ENCODE data around the gene CD200.

The CD200 gene

DNA sequence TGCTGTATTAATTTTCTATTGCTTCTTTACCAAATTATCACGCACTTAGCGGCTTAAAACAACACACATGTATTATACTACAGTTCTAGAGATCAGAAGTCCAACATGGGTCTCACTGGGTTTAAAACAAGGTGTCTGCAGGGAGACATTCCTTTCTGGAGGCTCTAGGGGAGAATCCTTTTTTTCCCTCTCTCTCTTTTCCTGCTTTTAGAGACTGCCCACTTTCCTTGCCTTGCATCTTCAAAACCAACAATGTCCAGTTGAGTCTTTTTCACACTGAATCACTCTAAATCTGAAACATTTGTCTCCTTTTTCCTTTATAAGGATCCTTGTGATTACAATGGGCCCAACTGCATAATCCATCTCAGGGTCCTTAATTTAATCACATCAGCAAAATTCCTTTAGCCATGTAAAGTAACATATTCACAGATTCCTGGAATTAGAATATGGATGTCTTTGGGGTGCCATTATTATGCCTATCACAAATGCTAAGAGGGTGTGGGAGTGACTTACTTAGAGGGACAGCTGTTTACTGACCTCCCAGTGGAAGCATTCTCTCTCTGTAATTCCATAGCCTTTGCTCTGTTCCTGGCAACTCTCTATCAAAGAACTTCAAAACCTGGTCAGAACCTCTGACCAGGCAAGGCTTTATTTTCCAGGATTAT lies 21.8 kb downstream of the CD200 start:
- Histone ChIP-seq H3K9me3 (ENCODE audit: control insufficient read depth, low read length) (no peaks in the 10 kb centered on the region), H2AFZ (ENCODE audit: low read depth, low read length) (no peak overlapping the region), H3K27ac (ENCODE audit: low read length, poor library complexity, severe bottlenecking) (no peak overlapping the region), H2BK120ac (ENCODE audit: low read depth, low read length) (no peak overlapping the region), H3K27me3 (ENCODE audit: control insufficient read depth in 1 of 2, insufficient read depth in 1 of 2, low read length in 2 of 2) (no peaks in the 10 kb centered on the region), H3K4me1 (ENCODE audit: control insufficient read depth, insufficient read depth, low read depth, low read length) (peaks cover 2% of the 10 kb centered on the region), H3K4ac (ENCODE audit: low read depth in 1 of 2, low read length in 2 of 2) (no peak overlapping the region), H3K9ac (ENCODE audit: low read length) (no peak overlapping the region), H3K4me3 (ENCODE audit: insufficient read depth in 1 of 2, low read depth in 1 of 2, low read length in 2 of 2) (no peak overlapping the region), H2BK15ac (ENCODE audit: low read depth, poor library complexity, severe bottlenecking) (no peak overlapping the region), H3K4me2 (ENCODE audit: low read length, poor library complexity, severe bottlenecking) (no peak overlapping the region), H3K18ac (ENCODE audit: low read depth in 1 of 2, low read length in 2 of 2) (no peak overlapping the region), H3K79me1 (replicated peaks; ENCODE audit: low read length, poor library complexity, severe bottlenecking) (no peaks in the 10 kb centered on the region), H2BK5ac (ENCODE audit: low read depth, low read length, poor library complexity, severe bottlenecking) (no peak overlapping the region), H2BK12ac (ENCODE audit: low read length in 2 of 2) (no peak overlapping the region), H4K8ac (ENCODE audit: low read length) (no peak overlapping the region), H3K14ac (ENCODE audit: low read length in 2 of 2) (no peak overlapping the region), H3K23ac (ENCODE audit: low read length in 2 of 2) (no peak overlapping the region), H2AK5ac (ENCODE audit: low read length, severe bottlenecking) (no peak overlapping the region), H3K36me3 (ENCODE audit: control insufficient read depth in 1 of 2, insufficient read depth in 2 of 2, low read depth in 1 of 2, low read length in 2 of 2) (peaks cover 0 to 3% of the 10 kb centered on the region in 2 experiments), H4K91ac (ENCODE audit: low read length) (no peak overlapping the region)
- WGBS, result no CpG with 5 or more reads among the region's 2 CpGs
- DNase-seq, result no peak

DNA sequence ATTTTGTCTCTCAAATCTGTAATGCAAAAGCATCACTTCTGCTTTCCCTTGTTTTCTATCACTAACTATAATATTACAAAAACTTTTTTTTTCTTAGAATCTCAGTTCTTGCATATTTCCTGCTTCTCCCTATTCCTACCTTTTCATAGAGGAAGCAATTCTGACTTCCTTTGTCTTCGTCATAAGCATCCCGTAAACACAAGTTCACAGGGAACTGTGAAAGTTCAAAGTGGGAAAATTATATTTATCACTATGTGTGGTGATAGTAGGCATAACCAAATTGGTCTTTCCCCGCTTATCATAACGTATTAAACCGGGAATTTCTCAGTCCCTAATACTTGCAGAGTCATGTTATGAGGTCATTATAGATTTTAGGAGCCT lies 22.3 kb downstream of the CD200 start:
- H2BK12ac ChIP-seq (ENCODE audit: low read length in 2 of 2), result no peak overlapping the region
- no peak overlapping the region for H4K91ac ChIP-seq (ENCODE audit: low read length)
- H2AFZ ChIP-seq (ENCODE audit: low read depth, low read length), result no peak overlapping the region
- H3K23ac ChIP-seq (ENCODE audit: low read length in 2 of 2), result no peak overlapping the region
- 91% methylated on average over 4 of the region's 5 CpGs for WGBS
- no peak overlapping the region for H4K8ac ChIP-seq (ENCODE audit: low read length)
- no peaks in the 10 kb centered on the region for H3K79me1 ChIP-seq (replicated peaks; ENCODE audit: low read length, poor library complexity, severe bottlenecking)
- H3K27ac ChIP-seq (ENCODE audit: low read length, poor library complexity, severe bottlenecking), result no peak overlapping the region
- no peak overlapping the region for H3K4ac ChIP-seq (ENCODE audit: low read depth in 1 of 2, low read length in 2 of 2)
- no peak overlapping the region for H3K4me3 ChIP-seq (ENCODE audit: insufficient read depth in 1 of 2, low read depth in 1 of 2, low read length in 2 of 2)
- no peaks in the 10 kb centered on the region for H3K27me3 ChIP-seq (ENCODE audit: control insufficient read depth in 1 of 2, insufficient read depth in 1 of 2, low read length in 2 of 2)
- no peak for DNase-seq
- H3K14ac ChIP-seq (ENCODE audit: low read length in 2 of 2), result no peak overlapping the region
- no peak overlapping the region for H3K18ac ChIP-seq (ENCODE audit: low read depth in 1 of 2, low read length in 2 of 2)
- no peak overlapping the region for H3K9ac ChIP-seq (ENCODE audit: low read length)
- H3K4me2 ChIP-seq (ENCODE audit: low read length, poor library complexity, severe bottlenecking), result no peak overlapping the region
- H2BK120ac ChIP-seq (ENCODE audit: low read depth, low read length), result no peak overlapping the region
- H2BK5ac ChIP-seq (ENCODE audit: low read depth, low read length, poor library complexity, severe bottlenecking), result no peak overlapping the region
- no peaks in the 10 kb centered on the region for H3K9me3 ChIP-seq (ENCODE audit: control insufficient read depth, low read length)
- peaks cover 2% of the 10 kb centered on the region for H3K4me1 ChIP-seq (ENCODE audit: control insufficient read depth, insufficient read depth, low read depth, low read length)
- H2AK5ac ChIP-seq (ENCODE audit: low read length, severe bottlenecking), result no peak overlapping the region
- no peak overlapping the region for H2BK15ac ChIP-seq (ENCODE audit: low read depth, poor library complexity, severe bottlenecking)
- peaks cover 0 to 3% of the 10 kb centered on the region in 2 experiments for H3K36me3 ChIP-seq (ENCODE audit: control insufficient read depth in 1 of 2, insufficient read depth in 2 of 2, low read depth in 1 of 2, low read length in 2 of 2)

DNA sequence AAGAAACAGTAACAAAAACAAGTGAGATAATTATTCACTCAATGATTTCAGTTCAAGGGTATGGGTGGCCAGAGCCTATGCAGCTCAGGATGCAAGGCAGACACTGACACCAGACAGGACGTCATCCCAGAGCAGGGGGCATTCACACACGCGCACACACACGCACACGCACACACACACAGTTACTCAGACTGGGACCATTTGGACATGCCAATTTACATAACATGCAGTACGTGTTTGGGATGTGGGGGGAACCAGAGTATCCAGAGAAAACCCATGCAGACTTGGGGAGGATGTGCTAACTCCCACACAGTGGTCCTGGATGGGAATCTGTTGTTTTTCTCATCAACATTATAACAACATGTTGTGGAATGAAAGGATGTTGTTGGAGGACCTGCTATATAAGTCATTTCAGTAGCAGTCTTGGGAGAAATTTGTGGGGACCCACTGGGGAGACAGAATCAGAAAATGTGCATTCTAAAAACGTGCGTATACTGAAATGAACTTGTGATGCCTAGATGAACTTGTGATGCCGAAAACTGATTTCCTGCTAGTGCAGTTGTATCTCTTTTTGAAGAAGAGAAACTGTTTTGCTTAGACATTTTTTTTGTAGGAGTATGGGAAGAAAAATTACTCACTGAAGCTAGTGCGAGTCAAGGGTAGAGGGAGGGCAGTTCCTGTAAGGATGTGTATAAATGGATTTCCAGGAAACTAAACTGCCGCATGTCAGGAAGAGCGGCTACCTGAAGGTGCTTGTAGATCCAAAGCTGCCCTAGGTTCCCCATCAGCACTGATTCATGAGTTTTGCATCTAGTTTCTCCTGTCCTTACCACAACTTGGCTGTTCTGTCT lies 25.2 kb downstream of the CD200 start:
- Histone ChIP-seq H3K79me1 (replicated peaks; ENCODE audit: low read length, poor library complexity, severe bottlenecking) (no peaks in the 10 kb centered on the region), H3K27me3 (ENCODE audit: control insufficient read depth in 1 of 2, insufficient read depth in 1 of 2, low read length in 2 of 2) (no peaks in the 10 kb centered on the region), H4K8ac (ENCODE audit: low read length) (no peak overlapping the region), H3K9me3 (ENCODE audit: control insufficient read depth, low read length) (no peaks in the 10 kb centered on the region), H3K9ac (ENCODE audit: low read length) (peak overlapping the region; percentile 70), H3K18ac (ENCODE audit: low read depth in 1 of 2, low read length in 2 of 2) (peak overlapping the region in 1 of 2 experiments; percentile 50), H3K36me3 (ENCODE audit: control insufficient read depth in 1 of 2, insufficient read depth in 2 of 2, low read depth in 1 of 2, low read length in 2 of 2) (peaks cover 0 to 3% of the 10 kb centered on the region in 2 experiments), H2AK5ac (ENCODE audit: low read length, severe bottlenecking) (no peak overlapping the region), H3K4me3 (ENCODE audit: insufficient read depth in 1 of 2, low read depth in 1 of 2, low read length in 2 of 2) (peak overlapping the region in 1 of 2 experiments; percentile 63), H3K14ac (ENCODE audit: low read length in 2 of 2) (peak overlapping the region in 1 of 2 experiments; percentile 94), H3K4me1 (ENCODE audit: control insufficient read depth, insufficient read depth, low read depth, low read length) (peaks cover 2% of the 10 kb centered on the region), H2BK5ac (ENCODE audit: low read depth, low read length, poor library complexity, severe bottlenecking) (no peak overlapping the region), H3K27ac (ENCODE audit: low read length, poor library complexity, severe bottlenecking) (no peak overlapping the region), H3K23ac (ENCODE audit: low read length in 2 of 2) (no peak overlapping the region), H2BK120ac (ENCODE audit: low read depth, low read length) (no peak overlapping the region), H2AFZ (ENCODE audit: low read depth, low read length) (no peak overlapping the region), H3K4ac (ENCODE audit: low read depth in 1 of 2, low read length in 2 of 2) (no peak overlapping the region), H2BK15ac (ENCODE audit: low read depth, poor library complexity, severe bottlenecking) (no peak overlapping the region), H4K91ac (ENCODE audit: low read length) (no peak overlapping the region), H3K4me2 (ENCODE audit: low read length, poor library complexity, severe bottlenecking) (no peak overlapping the region), H2BK12ac (ENCODE audit: low read length in 2 of 2) (peak overlapping the region in 1 of 2 experiments; percentile 63)
- no peak for DNase-seq
- WGBS, result 96% methylated on average over 9 of the region's 12 CpGs

DNA sequence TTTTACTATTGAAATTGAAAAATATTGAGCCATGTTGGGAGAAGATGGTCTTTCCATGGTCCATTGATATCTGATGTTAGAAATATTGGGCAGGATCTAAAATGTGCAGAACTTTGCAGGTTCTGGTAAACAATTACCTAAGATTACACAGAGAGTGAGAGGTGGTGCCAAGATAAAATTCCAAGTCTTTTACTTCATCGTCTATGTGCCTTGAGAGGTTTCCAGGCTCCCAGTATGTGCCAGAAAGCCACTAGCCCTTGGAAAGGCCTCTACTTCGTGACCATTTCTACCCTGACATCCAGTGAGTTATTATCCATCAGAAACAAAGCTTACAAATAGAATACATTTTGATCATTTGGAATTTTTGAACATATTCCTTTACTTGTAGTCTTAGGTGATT lies 27.6 kb downstream of the CD200 start:
- Histone ChIP-seq H4K91ac (ENCODE audit: low read length) (no peak overlapping the region), H3K9me3 (ENCODE audit: control insufficient read depth, low read length) (no peaks in the 10 kb centered on the region), H2BK12ac (ENCODE audit: low read length in 2 of 2) (no peak overlapping the region), H3K4ac (ENCODE audit: low read depth in 1 of 2, low read length in 2 of 2) (no peak overlapping the region), H2BK15ac (ENCODE audit: low read depth, poor library complexity, severe bottlenecking) (no peak overlapping the region), H3K79me1 (replicated peaks; ENCODE audit: low read length, poor library complexity, severe bottlenecking) (no peaks in the 10 kb centered on the region), H4K8ac (ENCODE audit: low read length) (no peak overlapping the region), H3K18ac (ENCODE audit: low read depth in 1 of 2, low read length in 2 of 2) (no peak overlapping the region), H2AFZ (ENCODE audit: low read depth, low read length) (no peak overlapping the region), H3K4me3 (ENCODE audit: insufficient read depth in 1 of 2, low read depth in 1 of 2, low read length in 2 of 2) (no peak overlapping the region), H2AK5ac (ENCODE audit: low read length, severe bottlenecking) (no peak overlapping the region), H2BK5ac (ENCODE audit: low read depth, low read length, poor library complexity, severe bottlenecking) (no peak overlapping the region), H2BK120ac (ENCODE audit: low read depth, low read length) (no peak overlapping the region), H3K14ac (ENCODE audit: low read length in 2 of 2) (no peak overlapping the region), H3K27me3 (ENCODE audit: control insufficient read depth in 1 of 2, insufficient read depth in 1 of 2, low read length in 2 of 2) (no peaks in the 10 kb centered on the region), H3K36me3 (ENCODE audit: control insufficient read depth in 1 of 2, insufficient read depth in 2 of 2, low read depth in 1 of 2, low read length in 2 of 2) (peaks cover 0 to 3% of the 10 kb centered on the region in 2 experiments), H3K4me1 (ENCODE audit: control insufficient read depth, insufficient read depth, low read depth, low read length) (peaks cover 4% of the 10 kb centered on the region), H3K4me2 (ENCODE audit: low read length, poor library complexity, severe bottlenecking) (no peak overlapping the region), H3K9ac (ENCODE audit: low read length) (no peak overlapping the region), H3K27ac (ENCODE audit: low read length, poor library complexity, severe bottlenecking) (no peak overlapping the region), H3K23ac (ENCODE audit: low read length in 2 of 2) (no peak overlapping the region)
- WGBS, result 100% methylated on average over 1 of the region's 2 CpGs
- DNase-seq, result no peak

Data from mesenchymal stem cell (in vitro differentiated cells and primary cell).